GM19240 (cell line): ENCODE results near the gene TSC22D2.
"Not testable (repeated sequence)": the region's sequence is repeated elsewhere in the genome, so short reads cannot be mapped to it uniquely, and the experiment has no call there.

Source experiments
- DNase-seq: peaks from one replicate; pipeline ENCODE4 v3.0.0; 2011; ENCODE audit warnings: low spot score; ENCODE audit not compliant: insufficient read length

TSC22D2 gene

GRCh38 chr3:150483226-150483625 lies 75.1 kb downstream of the TSC22D2 start:
- no peak for DNase-seq

GRCh38 chr3:150484410-150484809 lies 76.3 kb downstream of the TSC22D2 start:
- no peak for DNase-seq

DNA sequence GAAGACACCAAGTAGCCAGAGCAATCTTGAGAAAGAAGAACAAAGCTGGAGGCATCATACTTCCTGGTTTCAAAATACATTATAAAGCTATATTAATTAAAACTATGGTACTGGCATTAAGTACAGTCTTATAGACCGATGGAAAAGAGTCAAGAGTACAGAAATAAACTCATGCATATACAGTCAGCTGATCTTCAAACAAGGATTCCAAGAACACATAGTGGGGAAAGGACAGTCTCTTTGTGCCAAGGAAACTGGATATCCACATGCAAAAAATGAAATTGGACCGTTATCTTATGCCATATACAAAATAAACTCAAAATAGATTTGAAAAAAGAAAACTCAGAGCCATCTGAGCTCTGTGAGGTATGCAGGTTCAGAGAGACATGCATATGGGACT lies 80.8 kb downstream of the TSC22D2 start:
- no peak for DNase-seq

DNA sequence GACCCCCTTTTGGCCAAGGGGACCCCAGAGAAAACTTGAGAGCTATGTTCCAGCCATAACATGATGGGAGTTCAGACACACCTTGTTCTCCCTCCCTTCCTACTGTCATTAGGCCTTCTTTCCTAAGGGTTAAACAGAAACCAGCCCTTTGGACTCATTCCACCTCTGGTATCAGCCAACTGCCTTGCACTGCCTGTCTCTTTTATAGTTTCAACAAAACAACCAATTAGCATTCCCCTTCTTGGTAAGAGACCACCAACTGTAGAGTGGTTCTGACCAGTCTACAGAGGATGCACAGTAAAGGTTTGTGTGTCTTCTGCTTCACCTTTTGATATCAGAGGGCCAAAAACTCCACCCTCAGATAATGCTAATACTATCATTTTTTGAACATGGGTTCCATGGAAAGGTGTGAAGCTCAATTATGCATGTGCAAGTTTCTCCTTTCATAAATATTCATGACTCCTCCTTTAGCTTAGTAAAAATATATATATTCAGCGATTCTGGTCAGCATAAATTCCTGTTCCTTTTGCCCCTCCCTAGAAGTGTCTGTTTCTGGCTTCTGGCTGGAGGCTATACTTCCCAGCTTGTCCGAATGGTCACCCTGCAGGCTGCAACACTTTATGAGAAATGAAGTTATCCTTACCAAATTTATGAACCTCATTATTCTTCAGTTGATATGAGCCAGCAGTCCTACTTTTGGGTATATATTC lies 82.3 kb downstream of the TSC22D2 start:
- no peak for DNase-seq

- no peak for DNase-seq
Observed at GRCh38 chr3:150494411-150494977, 86.4 kb downstream of the TSC22D2 start.

DNA sequence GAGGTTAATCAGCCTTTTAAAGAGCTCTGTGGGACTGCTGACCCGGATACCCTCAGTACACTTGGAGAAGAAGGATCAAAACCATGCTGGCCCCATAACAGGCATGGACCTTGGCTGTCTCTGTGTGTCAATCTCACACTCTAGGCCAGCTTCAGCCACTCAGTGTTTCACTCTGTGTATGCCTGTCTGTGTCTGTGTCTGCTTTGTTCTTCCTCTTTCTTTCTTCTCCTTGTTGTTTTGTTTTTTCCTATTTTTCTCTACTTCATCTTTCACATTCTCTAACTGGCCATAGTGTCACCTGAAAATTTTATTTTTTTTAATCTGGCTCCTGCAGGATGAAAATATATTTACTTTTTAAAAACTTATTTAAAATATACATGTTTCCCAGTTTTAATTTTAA lies 87.1 kb downstream of the TSC22D2 start:
- no peak for DNase-seq

- no peak for DNase-seq
Observed at GRCh38 chr3:150495563-150496168, 87.6 kb downstream of the TSC22D2 start.

- no peak for DNase-seq
Observed at GRCh38 chr3:150497956-150498355, 89.9 kb downstream of the TSC22D2 start.

DNA sequence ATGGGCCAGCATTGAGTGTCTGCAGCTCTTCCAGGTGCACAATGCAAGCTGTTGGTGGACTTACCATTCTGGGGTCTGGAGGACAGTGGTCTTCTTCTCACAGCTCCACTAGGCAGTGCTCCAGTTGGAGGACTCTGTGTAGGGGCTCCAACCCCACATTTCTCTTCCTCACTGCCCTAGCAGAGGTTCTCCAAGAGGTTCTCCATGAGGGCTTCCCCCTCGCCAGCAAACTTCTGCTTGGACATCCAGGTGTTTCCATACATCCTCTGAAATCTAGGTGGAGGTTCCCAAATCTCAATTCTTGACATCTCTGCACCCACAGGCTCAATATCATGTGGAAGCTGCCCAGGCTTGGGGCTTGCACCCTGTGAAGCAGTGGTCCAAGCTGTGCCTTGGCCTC lies 92.9 kb downstream of the TSC22D2 start:
- not testable (repeated sequence) for DNase-seq

DNA sequence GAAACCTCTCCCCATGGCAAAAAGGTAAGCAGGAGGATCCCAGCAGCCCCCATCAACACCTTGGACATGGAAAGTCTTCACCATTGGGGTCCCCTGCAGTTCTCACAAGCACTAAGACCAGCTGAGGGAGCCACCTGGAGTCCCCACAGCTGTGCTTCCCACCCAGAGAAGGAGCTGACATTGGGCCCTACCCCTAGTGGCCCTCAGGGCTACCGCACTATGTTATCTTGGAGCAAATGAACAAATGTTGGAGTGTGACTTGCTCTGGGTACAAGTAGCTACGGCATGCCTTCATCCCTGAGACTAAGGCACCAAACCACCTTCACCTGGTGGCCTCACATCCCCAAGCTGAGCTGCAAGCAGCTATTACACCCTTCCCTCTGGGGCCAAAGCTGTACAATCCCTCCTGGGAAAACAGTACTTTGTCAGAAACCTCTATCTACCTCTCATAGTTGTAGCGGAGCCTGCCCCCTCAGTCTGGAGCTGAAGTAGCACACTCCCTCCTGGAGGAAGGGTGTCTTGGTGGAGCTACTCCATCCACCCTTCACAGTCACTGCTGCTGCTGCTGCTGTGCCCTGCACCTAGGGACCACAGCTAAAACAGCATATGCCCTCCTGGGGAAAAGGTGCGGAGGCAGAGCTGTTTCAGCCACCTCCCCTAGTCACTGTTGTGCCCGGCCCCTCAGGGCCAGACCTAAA lies 95.5 kb downstream of the TSC22D2 start:
- DNase-seq = no peak

DNA sequence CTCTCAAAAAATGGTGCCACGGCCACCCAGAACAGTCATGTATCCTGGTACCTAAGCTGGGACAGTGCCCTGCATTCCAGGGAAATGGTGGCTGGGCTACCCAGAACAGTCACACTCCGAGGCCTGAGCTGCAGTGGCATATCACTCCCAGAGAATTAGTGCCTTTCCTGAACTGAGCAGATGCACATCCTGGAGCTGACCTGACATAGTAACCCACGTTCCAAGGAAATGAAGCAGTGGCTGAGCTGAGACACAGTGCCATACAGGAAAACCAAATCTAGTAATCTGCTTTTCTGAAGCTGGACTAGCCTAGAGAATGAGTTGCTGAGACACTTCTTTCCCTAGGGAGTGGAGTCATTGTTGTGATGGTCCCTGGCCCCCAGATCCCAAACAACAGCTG lies 96.4 kb downstream of the TSC22D2 start:
- DNase-seq = no peak

DNA sequence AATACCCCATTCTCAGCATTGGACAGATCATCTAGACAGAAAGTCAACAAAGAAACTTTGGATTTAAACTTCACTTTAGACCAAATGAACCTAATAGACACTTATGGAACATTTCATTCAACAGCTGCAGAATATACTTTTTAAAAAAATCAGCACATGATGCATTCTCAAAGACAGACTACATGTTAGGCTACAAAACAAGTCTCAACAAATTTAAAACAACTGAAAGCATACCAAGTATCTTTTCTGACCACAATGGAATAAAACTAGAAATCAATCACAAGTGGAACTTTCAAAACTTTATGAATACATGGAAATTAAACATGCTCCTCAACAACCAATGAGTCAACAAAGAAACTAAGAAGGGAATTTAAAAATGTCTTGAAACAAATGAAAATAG lies 100.3 kb downstream of the TSC22D2 start:
- DNase-seq = no peak

GRCh38 chr3:150509780-150510179 lies 101.7 kb downstream of the TSC22D2 start:
- DNase-seq = no peak

DNA sequence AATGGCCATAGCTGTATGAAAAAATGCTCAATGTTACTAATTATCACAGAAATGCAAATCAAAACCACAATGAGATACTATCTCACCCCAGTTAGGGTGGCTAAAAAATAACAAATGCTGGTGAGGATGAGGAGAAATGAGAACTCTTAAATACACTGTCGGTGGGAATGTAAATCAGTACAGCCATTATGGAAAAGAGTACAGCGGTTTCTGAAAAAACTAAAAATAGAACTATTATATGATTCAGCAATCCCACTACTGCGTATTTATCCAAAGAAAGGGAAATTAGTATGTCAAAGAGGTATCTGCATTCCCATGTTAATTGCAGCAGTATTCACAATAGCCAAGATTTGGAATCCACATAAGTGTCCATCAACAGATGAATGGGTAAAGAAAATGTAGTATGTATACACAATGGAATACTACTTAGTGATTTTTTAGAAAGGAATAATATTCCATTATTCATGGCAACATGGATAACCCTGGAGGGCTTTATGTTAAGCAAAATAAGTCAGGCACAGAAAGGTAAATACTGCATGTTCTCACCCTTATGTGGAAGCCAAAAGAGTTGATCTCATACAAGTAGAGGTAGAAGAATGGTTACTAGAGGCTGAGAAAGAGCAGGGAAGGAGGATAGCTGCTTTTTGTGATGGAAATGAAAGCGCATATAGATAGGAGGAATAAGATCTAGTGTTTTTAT lies 103.2 kb downstream of the TSC22D2 start:
- no peak for DNase-seq

- no peak for DNase-seq
Observed at GRCh38 chr3:150515210-150515609, 107.1 kb downstream of the TSC22D2 start.
